NCI-H1048 (cell line): ENCODE results near the gene SPIB.
"Not testable (repeated sequence)": the region's sequence is repeated elsewhere in the genome, so short reads cannot be mapped to it uniquely, and the experiment has no call there.

Source experiments
- DNase-seq: peaks from one replicate; lab custom pipeline; 2025; lab: John Stamatoyannopoulos, UW

SPIB gene

DNA sequence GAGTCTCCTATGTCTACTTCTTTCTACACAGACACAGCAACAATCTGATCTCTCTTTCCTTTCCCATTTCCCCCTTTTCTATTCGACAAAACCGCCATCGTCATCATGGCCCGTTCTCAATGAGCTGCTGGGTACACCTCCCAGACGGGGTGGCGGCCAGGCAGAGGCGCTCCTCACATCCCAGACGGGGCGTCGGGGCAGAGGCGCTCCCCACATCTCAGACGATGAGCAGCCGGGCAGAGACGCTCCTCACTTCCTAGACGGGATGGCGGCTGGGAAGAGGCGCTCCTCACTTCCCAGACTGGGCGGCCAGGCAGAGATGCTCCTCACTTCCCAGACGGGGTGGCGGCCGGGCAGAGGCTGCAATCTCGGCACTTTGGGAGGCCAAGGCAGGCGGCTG lies 27.8 kb upstream of the SPIB start:
- DNase-seq, result not testable (repeated sequence)

DNA sequence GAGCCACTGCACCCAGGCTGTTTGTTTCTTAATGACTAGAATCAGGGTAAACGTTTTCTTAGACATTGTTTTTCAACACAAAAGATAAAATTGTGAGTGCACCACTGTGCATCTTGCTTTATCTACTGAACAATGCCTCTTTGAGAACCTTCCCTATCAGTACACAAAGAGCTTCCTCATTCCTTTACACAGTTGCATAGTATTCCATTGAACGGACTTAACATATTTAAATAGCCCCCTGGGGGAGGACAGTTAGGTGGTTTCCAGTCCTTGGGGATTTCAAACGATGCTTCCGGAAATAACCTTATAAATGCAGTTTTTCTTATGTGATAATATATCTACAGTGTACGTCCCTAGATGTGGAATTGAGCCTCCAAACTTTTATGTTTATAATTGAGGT lies 26.0 kb upstream of the SPIB start:
- DNase-seq, result no peak

DNA sequence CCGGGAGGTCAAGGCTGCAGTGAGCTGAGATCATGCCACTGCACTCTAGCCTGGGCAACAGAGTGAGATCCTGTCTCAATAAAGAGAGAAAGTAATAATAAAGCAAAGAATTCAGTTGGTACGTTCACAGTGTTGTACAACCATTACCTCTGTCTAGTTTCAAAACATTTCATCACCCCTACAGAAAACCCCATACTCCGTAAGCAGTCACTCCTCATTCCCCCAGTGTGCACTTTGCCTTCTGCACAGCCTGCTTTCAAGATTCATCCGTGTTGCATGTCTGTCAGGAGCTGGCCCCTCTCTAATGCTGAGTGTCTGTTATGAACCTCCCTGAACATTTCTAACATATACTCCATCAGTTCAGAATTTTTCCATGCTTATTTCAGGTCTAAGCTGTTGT lies 25.1 kb upstream of the SPIB start:
- no peak for DNase-seq

DNA sequence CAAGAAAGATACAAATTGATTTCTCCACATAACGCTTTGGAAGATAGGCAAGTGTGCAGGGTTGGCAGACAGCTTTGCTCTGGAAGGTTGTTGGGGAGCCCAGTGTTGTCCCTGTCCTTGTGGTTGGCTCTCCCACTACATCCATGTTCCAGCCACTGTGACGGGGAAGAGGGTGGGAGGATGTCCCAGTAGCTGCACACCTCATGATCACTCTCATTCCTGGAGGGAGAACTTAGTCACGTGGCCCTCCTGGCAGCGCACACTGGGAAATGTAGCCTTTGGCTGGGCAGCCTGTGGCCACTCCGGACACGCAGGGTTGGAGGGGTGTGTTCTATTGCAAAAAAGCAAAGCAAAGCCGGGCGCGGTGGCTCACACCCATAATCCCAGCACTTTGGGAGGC lies 24.7 kb upstream of the SPIB start:
- no peak for DNase-seq

DNA sequence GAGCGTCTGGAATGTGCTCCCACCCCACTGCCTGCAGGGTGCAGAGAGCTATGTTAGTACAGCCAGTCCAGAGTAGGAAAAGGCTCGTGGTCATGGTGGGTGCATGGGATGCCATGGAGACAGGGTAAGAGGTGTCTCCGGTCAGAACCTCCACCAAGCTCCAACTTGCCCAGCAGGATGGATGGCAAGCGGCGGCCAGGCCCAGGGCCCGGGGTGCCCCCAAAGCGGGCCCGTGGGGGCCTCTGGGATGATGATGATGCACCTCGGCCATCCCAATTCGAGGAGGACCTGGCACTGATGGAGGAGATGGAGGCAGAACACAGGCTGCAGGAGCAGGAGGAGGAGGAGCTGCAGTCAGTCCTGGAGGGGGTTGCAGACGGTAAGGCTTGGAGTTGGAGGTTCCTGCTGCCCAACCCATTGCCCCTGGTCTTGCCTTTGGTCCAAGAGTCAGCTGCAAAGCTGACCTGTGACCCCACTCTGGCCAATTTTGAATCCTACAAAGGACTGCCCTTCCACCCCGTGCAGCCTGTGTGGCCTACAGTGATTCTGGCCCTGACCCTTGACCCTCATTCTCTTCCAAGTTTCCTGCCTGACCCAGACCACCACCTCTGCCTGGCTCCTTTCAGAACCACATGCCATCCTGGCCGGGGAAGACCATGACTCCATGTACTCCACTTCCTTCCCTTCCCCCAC lies 19.9 kb upstream of the SPIB start:
- no peak for DNase-seq

DNA sequence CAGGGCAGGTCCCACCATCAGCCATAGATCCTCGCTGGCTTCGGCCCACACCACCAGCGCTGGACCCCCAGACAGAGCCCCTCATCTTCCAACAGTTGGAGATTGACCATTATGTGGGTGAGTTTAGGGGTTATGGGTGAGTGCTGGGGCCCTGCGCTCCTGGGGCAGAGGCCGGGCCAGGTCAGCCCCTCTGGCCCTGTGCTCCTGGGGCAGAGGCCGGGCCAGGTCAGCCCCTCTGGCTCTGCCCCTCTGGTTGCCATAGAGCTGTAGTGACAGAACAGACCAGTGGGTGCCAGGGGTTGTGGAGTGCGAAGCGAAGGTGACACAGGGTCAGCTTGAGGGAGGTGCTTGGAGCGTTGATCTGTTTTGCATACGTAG lies 19.4 kb upstream of the SPIB start:
- no peak for DNase-seq

DNA sequence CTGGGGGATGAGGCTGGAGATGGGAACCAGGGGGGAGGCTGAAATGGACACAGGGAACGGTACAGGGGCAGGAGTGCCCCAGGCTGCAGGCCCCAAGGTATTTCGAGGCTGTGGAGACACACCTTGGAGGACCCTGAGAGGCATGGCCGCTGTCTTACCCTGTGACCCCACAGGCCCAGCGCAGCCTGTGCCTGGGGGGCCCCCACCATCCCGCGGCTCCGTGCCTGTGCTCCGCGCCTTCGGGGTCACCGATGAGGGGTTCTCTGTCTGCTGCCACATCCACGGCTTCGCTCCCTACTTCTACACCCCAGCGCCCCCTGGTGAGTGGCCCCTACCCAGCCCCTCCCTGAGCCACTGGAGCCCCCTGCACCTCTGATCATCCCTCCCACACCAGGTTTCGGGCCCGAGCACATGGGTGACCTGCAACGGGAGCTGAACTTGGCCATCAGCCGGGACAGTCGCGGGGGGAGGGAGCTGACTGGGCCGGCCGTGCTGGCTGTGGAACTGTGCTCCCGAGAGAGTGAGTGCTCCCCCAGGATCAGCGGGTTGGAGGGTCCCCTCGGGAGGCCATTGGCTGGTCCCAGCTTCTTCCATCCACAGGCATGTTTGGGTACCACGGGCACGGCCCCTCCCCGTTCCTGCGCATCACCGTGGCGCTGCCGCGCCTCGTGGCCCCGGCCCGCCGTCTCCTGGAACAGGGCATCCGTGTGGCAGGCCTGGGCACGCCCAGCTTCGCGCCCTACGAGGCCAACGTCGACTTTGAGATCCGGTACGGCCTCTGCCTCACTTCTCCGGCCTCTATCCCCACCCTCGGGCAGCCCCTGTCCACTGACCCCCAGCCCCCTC lies 16.9 kb upstream of the SPIB start:
- DNase-seq, result no peak

DNA sequence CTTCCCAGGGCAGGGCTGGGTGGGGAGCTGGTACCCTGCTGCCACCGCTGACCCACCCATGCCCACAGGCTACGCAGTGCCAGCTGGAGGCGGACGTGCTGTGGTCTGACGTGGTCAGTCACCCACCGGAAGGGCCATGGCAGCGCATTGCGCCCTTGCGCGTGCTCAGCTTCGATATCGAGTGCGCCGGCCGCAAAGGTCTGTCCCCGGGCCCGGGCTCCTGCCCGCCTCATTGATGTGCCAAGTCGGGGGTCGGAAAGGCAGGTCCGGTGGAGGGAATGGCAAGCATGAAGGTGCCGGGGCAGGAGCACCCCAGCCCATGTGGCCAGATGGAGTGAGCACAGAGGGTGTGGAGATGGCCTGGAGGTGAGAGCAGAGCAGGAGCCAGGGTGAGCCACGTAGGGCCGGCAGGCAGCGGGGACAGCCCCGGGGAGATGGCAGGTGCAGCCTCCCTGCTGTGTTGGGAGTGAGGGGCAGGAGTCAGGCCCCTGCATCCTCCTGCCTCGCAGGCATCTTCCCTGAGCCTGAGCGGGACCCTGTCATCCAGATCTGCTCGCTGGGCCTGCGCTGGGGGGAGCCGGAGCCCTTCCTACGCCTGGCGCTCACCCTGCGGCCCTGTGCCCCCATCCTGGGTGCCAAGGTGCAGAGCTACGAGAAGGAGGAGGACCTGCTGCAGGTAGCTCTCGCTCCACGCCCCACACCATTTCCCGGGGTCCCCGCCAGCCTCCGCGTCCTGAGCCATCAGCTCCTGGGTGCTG lies 16.0 kb upstream of the SPIB start:
- no peak for DNase-seq

DNA sequence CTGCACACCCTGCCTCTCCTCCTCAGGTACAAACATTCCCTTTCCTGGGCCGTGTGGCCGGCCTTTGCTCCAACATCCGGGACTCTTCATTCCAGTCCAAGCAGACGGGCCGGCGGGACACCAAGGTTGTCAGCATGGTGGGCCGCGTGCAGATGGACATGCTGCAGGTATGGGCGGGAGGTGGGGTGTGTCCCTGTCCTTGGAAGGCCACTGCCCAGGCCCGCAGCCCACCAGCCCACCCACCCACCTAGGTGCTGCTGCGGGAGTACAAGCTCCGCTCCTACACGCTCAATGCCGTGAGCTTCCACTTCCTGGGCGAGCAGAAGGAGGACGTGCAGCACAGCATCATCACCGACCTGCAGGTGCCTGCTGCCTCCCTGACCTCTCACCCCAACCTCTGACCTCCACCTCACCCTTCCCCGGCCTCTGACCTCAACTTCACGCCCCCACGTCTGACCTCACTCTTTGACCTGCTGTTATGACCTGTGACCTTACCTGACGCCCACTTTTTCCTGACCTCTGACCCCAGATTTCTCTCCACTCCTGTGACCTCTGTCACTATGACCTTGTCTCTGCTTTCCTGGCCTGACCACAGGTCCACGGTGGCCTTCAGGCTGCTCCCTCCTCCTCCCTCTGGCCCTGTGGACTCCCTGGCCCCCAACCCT lies 12.4 kb upstream of the SPIB start:
- no peak for DNase-seq

DNA sequence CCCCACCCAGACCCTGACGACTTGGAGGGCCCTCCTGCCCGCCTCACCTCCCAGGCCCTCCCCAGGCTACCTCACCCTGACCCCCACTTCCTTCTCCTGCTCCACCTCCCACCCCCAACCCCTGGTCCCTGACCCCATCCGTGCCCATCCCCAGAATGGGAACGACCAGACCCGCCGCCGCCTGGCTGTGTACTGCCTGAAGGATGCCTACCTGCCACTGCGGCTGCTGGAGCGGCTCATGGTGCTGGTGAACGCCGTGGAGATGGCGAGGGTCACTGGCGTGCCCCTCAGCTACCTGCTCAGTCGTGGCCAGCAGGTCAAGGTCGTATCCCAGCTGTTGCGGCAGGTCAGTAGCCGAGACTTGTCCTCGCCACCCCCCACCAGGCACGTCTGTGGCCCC lies 11.9 kb upstream of the SPIB start:
- DNase-seq, result no peak

DNA sequence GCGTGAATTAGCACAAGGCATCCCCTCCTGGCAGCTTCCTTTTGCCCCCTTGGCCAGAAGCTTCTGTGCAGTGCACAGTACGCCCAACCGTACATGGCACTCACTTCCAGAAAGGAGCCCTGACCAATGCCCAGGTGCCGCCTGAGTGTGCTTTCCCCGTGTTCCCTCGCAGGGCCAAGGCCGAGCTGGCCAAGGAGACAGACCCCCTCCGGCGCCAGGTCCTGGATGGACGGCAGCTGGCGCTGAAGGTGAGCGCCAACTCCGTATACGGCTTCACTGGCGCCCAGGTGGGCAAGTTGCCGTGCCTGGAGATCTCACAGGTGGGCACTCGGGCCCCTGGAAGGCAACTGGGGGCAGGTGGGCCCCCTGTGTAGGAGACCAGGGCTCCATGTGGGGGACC lies 9.4 kb upstream of the SPIB start:
- DNase-seq, result no peak

DNA sequence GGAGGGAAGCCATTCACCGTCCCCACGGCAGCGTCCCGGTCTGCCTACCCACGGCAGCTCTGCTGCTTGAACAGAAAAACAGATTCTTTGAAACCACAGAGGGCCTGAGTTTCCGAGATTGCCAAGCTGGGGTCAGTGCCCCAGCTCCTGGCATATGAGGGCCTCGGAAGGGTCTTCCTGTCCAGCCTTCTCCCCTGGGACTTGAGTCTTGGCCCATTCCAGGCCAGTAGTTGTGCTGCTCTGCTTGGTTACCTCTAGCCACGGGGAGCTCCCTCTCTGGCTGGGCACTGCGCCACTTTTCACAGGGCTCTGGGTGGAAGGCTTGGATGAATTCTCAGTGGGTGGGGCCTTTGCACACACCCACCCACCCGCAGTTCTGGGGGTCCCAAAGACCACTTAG lies 8.6 kb upstream of the SPIB start:
- DNase-seq, result no peak

DNA sequence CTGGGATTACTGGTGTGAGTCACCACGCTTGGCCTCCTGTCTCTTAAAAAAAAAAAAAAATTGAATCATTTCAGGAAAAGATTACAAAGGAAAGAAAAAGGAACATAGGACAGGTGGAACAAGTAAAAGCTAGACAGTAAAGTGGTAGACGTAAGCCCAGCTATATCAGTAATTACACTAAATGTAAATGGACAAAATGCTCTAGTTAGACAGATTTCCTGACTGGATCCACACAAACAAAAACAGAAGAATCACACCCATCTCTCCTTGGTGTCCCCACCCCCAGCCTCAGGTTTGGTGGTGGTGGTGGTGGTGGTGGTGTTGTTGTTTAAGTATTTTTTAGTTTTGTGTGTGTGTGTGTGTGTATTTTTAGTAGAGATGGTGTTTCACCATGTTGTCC lies 6.3 kb upstream of the SPIB start:
- DNase-seq, result no peak

DNA sequence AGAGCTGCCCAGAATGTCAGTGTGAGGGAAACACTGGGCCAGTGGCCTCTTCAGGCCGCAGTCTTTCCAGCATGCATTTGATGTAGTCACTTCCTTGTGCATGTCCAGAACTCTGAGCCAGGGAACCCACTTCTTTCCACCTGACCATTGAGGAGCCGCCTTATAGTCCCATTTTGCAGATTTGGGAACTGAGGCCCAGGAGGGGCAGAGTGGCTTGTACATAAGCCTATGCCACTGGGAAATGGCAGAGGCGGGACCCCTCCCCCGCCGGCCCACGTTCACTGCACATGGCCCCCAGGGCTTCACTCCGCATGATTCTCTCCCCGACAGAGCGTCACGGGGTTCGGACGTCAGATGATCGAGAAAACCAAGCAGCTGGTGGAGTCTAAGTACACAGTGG lies 5.6 kb upstream of the SPIB start:
- DNase-seq, result no peak

DNA sequence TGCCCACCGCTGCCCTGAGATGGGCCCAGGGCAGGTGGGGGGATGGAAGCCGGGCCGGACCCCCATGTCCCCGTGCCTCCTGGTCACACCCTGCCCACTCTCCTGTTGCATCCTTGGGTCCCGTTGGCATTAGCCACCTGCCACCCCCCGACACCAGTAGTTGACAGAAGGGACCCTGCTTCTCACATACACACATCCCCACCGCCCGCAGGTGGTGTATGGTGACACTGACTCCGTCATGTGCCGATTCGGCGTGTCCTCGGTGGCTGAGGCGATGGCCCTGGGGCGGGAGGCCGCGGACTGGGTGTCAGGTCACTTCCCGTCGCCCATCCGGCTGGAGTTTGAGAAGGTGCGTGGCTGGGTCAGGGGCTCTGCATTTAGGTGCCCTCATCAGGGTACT lies 5.2 kb upstream of the SPIB start:
- DNase-seq, result no peak

DNA sequence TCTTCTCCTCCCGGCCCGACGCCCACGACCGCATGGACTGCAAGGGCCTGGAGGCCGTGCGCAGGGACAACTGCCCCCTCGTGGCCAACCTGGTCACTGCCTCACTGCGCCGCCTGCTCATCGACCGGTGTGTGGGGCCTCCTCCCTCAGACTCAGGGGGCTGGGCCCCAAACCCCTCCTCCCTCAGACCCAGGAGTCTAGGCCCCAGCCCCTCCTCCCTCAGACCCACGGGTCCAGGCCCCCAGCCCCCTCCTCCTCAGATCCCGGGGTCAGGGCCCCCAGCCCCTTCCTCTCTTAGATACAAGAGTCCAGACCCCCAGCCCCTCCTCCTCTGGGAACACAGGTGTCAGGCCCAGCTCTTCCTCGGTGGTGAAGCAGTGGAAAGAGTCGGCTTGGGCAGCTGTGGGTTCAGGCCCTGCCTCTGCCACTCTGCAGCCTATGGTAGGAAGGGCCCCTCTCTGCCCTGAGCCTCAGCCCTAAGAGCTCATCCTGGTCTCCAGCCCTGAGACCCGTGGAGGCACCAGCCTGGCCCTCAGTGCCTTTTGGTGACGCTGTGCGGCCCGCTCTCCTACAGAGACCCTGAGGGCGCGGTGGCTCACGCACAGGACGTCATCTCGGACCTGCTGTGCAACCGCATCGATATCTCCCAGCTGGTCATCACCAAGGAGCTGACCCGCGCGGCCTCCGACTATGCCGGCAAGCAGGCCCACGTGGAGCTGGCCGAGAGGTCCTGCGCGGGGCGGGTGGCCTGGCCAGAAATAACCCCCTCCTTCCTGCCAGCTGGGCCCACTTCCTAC lies 3.7 kb upstream of the SPIB start:
- DNase-seq, result no peak

DNA sequence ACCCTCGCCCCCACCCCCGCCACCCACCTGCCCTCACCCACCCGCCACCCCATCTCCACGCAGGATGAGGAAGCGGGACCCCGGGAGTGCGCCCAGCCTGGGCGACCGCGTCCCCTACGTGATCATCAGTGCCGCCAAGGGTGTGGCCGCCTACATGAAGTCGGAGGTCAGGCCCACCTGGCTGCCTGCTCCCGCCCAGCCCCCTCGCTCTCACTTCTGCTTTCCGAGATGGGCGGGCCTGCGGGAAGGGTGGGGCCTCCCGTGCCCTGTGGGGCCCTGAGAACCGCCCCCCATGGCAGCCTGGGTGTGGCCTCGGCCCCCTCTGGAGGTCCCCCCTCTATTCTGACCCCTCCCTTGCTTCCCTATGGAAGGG lies 3.1 kb upstream of the SPIB start:
- no peak for DNase-seq

DNA sequence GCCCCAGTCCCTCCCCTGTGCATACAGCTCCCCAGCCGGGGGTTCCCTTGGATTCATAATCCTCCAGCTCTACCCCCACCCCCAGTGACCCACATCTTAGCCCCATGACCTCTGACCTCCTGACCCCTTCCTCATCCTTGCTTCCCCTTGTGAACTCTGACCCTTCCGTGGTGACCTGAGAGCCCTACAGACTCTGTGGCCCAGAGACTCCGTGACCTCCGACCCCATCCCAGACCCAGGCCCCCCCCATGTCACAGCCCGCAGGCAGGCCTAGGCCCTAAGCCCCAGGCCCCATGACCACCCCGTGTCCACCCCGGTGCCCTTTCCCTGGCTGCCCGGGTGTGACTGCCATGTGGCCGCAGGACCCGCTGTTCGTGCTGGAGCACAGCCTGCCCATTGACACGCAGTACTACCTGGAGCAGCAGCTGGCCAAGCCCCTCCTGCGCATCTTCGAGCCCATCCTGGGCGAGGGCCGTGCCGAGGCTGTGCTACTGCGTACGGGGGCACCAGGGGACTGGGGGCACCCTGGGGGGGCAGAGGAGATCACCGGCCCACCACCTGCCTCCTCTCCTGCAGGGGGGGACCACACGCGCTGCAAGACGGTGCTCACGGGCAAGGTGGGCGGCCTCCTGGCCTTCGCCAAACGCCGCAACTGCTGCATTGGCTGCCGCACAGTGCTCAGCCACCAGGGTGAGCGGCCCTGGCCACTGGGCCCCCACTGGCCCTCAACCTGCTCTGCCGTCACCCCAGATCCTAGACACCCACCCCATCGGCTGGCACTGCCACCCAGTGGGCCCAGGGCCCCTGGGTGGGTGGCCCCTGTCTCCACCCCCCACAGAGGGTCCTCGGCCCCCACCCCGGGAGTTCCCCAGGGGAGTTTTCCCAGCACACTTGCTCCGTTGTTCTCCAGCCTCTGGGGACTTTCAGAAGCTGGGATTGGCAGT lies 2.4 kb upstream of the SPIB start:
- DNase-seq, result no peak

DNA sequence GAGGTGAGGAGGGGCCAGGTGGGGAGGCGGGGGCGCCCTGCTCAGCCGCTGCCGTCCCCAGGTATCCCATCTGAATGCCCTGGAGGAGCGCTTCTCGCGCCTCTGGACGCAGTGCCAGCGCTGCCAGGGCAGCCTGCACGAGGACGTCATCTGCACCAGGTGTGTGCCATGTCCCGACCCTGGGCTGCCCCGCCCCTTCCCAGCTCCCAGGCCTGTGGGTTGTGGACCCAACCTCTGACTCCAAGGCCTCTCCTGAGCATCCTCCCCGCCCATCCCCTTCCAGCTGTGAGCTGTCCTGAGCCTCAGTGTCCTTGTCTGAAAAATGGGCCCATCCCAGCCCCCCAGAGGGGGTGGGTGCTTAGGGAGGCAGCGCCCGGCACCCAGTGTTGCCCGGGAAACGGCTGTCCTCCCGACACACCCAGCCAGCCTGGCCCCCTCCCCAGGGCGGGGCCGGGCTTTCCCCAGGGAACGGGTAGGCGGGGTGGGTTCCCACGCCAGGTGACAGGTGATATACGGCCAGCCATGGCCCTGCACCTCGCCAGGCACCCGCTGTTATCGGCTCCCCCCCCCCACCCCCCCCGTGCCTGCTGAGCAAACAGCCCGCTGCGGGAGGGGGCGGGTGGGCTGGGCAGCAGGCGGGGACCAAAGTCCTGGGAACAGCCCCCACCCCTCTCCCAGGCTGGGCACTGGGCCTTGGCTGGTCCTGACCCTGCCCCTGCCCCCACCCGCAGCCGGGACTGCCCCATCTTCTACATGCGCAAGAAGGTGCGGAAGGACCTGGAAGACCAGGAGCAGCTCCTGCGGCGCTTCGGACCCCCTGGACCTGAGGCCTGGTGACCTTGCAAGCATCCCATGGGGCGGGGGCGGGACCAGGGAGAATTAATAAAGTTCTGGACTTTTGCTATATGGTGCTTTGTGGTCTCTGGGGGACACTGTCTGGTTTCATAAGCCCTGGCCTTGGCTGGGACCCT lies 1.3 kb upstream of the SPIB start:
- DNase-seq, result no peak
